Hematopoietic multipotent progenitor cell treated with erythropoietin and hydrocortisone succinate and interleukin-3 and kit ligand, for 15 days (in vitro differentiated cells): Measurements from ENCODE around the gene AMDHD2.
"Not testable (repeated sequence)": the region's sequence is repeated elsewhere in the genome, so short reads cannot be mapped to it uniquely, and the experiment has no call there.

Experiments
- DNase-seq: peaks from one replicate; pipeline ENCODE4 v3.0.0-alpha.2; 2015; ENCODE audit warnings: low spot score

The AMDHD2 gene

GRCh38 chr16:2580143-2580542, 60.0 kb downstream of the AMDHD2 start:
- DNase-seq, result not testable (repeated sequence)

GRCh38 chr16:2580818-2581217, 60.6 kb downstream of the AMDHD2 start:
- DNase-seq, result not testable (repeated sequence)
